ENCODE measurements around the gene HOXA10.

DNA sequence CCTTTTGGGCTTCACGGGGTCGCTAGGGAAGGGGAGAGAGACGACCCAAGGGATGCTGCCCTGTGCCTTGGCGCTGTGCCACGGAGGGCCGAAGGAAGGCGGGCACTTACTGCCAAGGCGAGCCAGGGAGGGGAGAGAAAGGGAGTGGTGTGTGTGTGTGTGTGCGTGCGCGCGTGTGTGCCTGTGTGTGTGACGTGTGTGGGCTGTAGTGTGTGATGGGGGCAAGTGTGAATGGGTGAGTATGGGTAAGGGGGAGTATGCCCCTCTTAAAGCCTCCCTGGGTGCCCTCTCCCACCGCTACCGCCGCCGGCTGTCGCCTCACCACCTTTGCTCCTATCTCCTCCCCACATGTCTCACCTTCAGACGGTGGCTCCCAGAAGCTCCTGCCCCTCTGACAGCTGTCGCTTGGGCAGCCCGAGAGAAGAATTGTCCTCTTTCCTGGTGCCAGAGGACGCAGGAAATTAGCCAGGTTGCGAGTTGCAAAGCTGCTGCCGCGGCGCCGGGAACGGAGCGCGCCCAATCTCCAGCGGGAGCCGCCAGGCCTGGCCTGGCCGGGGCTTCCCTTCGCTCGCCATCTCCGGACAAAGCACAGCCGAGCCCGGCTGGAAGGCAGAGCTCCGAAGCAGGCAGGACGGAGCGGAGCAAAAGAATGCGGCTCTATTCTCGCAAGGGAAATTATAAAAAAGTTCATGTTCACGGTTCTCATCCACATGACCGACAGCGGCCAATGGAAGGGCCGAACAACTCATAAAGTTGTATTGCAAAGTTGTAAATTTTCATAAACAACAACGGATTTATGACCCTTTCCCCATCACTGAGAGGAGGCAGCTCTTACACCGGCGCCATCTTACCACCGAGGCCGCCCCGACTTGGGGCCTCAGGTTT is 21.9 kb downstream of the HOXA10 start, which contains the start of gene HOXA3:
- TF ChIP-seq, protein P1, sequence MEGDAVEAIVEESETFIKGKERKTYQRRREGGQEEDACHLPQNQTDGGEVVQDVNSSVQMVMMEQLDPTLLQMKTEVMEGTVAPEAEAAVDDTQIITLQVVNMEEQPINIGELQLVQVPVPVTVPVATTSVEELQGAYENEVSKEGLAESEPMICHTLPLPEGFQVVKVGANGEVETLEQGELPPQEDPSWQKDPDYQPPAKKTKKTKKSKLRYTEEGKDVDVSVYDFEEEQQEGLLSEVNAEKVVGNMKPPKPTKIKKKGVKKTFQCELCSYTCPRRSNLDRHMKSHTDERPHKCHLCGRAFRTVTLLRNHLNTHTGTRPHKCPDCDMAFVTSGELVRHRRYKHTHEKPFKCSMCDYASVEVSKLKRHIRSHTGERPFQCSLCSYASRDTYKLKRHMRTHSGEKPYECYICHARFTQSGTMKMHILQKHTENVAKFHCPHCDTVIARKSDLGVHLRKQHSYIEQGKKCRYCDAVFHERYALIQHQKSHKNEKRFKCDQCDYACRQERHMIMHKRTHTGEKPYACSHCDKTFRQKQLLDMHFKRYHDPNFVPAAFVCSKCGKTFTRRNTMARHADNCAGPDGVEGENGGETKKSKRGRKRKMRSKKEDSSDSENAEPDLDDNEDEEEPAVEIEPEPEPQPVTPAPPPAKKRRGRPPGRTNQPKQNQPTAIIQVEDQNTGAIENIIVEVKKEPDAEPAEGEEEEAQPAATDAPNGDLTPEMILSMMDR (IDR thresholded peaks at IDR 0.05; ENCODE audit: borderline replicate concordance, extremely low read depth, low read length, poor library complexity, severe bottlenecking), result no peak
- no peak for TF ChIP-seq EZH2 (IDR thresholded peaks at IDR 0.05; ENCODE audit: borderline replicate concordance, low read depth, low read length, severe bottlenecking)
